H9 (cell line): Measurements from ENCODE around the gene MBOAT2. TPM values are rescaled to one million over a fixed set of nuclear protein-coding genes. Genes with fewer than 3 reads are reported as not detected.

Experiments used
- DNase-seq: peaks from one replicate; pipeline ENCODE4 v3.0.0-alpha.2; 2017
- H2AFZ ChIP-seq: one replicate; pipeline ENCODE4 v1.6.1; 2013; ENCODE audit warnings: mild to moderate bottlenecking, low read length, control low read depth, moderate library complexity
- H2AK5ac ChIP-seq: 2 replicates; pipeline ENCODE4 v1.6.1; 2013; ENCODE audit warnings: low read length, control low read depth, mixed read lengths; ENCODE audit not compliant: insufficient read length
- H2BK120ac ChIP-seq: one replicate; pipeline ENCODE4 v1.6.1; 2013; ENCODE audit warnings: low read depth, mild to moderate bottlenecking, low read length, control low read depth, inconsistent platforms; ENCODE audit not compliant: poor library complexity, severe bottlenecking
- H2BK12ac ChIP-seq: 2 replicates; pipeline ENCODE4 v1.6.1; 2013; ENCODE audit warnings: low read length, control low read depth, mixed read lengths, low read depth; ENCODE audit not compliant: insufficient read length
- H2BK15ac ChIP-seq: 2 replicates; pipeline ENCODE4 v1.6.1; 2013; ENCODE audit warnings: low read depth, low read length, control low read depth
- H2BK20ac ChIP-seq: one replicate; pipeline ENCODE4 v1.6.1; 2013; ENCODE audit warnings: low read depth, mild to moderate bottlenecking, low read length, control low read depth, inconsistent platforms; ENCODE audit not compliant: poor library complexity, severe bottlenecking
- H2BK5ac ChIP-seq: 2 replicates; pipeline ENCODE4 v1.6.1; 2013; ENCODE audit warnings: low read length, control low read depth, mixed read lengths; ENCODE audit not compliant: insufficient read length
- H3K14ac ChIP-seq: 2 replicates; pipeline ENCODE4 v1.6.1; 2013; ENCODE audit warnings: low read length, control low read depth; ENCODE audit not compliant: insufficient read depth
- H3K18ac ChIP-seq: 2 replicates; pipeline ENCODE4 v1.6.1; 2013; ENCODE audit warnings: low read depth, mild to moderate bottlenecking, mixed read lengths, low read length, control low read depth; ENCODE audit not compliant: insufficient read length
- H3K23ac ChIP-seq: 2 replicates; pipeline ENCODE4 v1.6.1; 2013; ENCODE audit warnings: low read length, control low read depth, mixed read lengths, low read depth; ENCODE audit not compliant: insufficient read length
- H3K23me2 ChIP-seq: 2 replicates; pipeline ENCODE4 v1.6.1; 2013; ENCODE audit warnings: low read depth, mild to moderate bottlenecking, mixed read lengths, low read length, control low read depth; ENCODE audit not compliant: insufficient read length, poor library complexity, severe bottlenecking
- H3K27ac ChIP-seq: 2 replicates; pipeline ENCODE4 v1.5.1; 2013; ENCODE audit warnings: low read length, control low read depth, mixed read lengths, low read depth; ENCODE audit not compliant: insufficient read length
- H3K27me3 ChIP-seq: 2 replicates; pipeline ENCODE4 v1.6.1; 2013; ENCODE audit warnings: low read length, control low read depth, inconsistent platforms; ENCODE audit not compliant: insufficient read depth
- H3K4ac ChIP-seq: 2 replicates; pipeline ENCODE4 v1.6.1; 2013; ENCODE audit warnings: low read depth, mild to moderate bottlenecking, control low read depth, inconsistent platforms, low read length, moderate library complexity
- H3K4me1 ChIP-seq: 2 replicates; pipeline ENCODE4 v1.6.1; 2013; ENCODE audit warnings: low read length, control low read depth, inconsistent platforms; ENCODE audit not compliant: insufficient read depth
- H3K4me2 ChIP-seq: 2 replicates; pipeline ENCODE4 v1.6.1; 2013; ENCODE audit warnings: low read length, control low read depth, mixed read lengths; ENCODE audit not compliant: insufficient read length, insufficient read depth
- H3K56ac ChIP-seq: 2 replicates; pipeline ENCODE4 v1.6.1; 2013; ENCODE audit warnings: low read depth, mild to moderate bottlenecking, mixed read lengths, low read length, control low read depth; ENCODE audit not compliant: insufficient read length
- H3K79me1 ChIP-seq: 2 replicates; pipeline ENCODE4 v1.6.1; 2013; ENCODE audit warnings: low read depth, mild to moderate bottlenecking, moderate library complexity, low read length, control low read depth, inconsistent platforms; ENCODE audit not compliant: insufficient read depth, poor library complexity, severe bottlenecking
- H3K79me2 ChIP-seq: 2 replicates; pipeline ENCODE4 v1.6.1; 2013; ENCODE audit warnings: low read length, control low read depth, inconsistent platforms; ENCODE audit not compliant: insufficient read depth
- H3K9ac ChIP-seq: 2 replicates; pipeline ENCODE4 v1.6.1; 2013; ENCODE audit warnings: low read length, control low read depth, mixed read lengths; ENCODE audit not compliant: insufficient read length; ENCODE audit errors: extremely low read depth
- H3K9me3 ChIP-seq: one replicate; pipeline ENCODE4 v1.6.1; 2013; ENCODE audit warnings: low read depth, low read length, inconsistent platforms; ENCODE audit not compliant: control insufficient read depth
- H3T11ph ChIP-seq: one replicate; pipeline ENCODE4 v1.6.1; 2013; ENCODE audit warnings: mild to moderate bottlenecking, low read length, control low read depth, inconsistent platforms
- H4K20me1 ChIP-seq: one replicate; pipeline ENCODE4 v1.6.1; 2013; ENCODE audit not compliant: control insufficient read depth, insufficient read length, insufficient read depth
- H4K5ac ChIP-seq: 2 replicates; pipeline ENCODE4 v1.6.1; 2013; ENCODE audit warnings: low read depth, mild to moderate bottlenecking, mixed read lengths, low read length, control low read depth; ENCODE audit not compliant: insufficient read length
- H4K8ac ChIP-seq: replicated peaks from 2 replicates; pipeline ENCODE4 v1.6.1; 2013; ENCODE audit warnings: low read length, control low read depth, mixed read lengths, low read depth; ENCODE audit not compliant: insufficient read length
- H4K91ac ChIP-seq: 2 replicates; pipeline ENCODE4 v1.6.1; 2013; ENCODE audit warnings: low read depth, mild to moderate bottlenecking, moderate library complexity, mixed read lengths, low read length, control low read depth; ENCODE audit not compliant: insufficient read length
- H3K27ac Mint-ChIP-seq, 3 experiments: 2 replicates in 2 of 3; 3 replicates in 1 of 3; pipeline ENCODE4 v1.8.0; 2020 to 2021; ENCODE audit warnings: mixed read lengths in 3 of 3, mild to moderate bottlenecking in 1 of 3, moderate library complexity in 1 of 3
- H3K27me3 Mint-ChIP-seq: 2 replicates; pipeline ENCODE4 v1.8.0; 2021; ENCODE audit warnings: low read depth, mild to moderate bottlenecking, moderate library complexity, mixed read lengths
- H3K36me3 Mint-ChIP-seq, 3 experiments: 2 replicates in 2 of 3; 3 replicates in 1 of 3; pipeline ENCODE4 v1.8.0; 2020 to 2021; ENCODE audit warnings: low read depth in 3 of 3, mixed read lengths in 3 of 3; ENCODE audit not compliant: insufficient read depth in 1 of 3
- H3K4me1 Mint-ChIP-seq, 2 experiments: 2 replicates each; pipeline ENCODE4 v1.8.0; 2020; ENCODE audit warnings: mixed read lengths in 2 of 2
- H3K4me3 Mint-ChIP-seq, 2 experiments: 2 replicates in 1 of 2; 3 replicates in 1 of 2; pipeline ENCODE4 v1.8.0; 2020 to 2021; ENCODE audit warnings: mild to moderate bottlenecking in 2 of 2, mixed read lengths in 2 of 2, moderate library complexity in 1 of 2
- H3K9me3 Mint-ChIP-seq, 2 experiments: 2 replicates in 1 of 2; 3 replicates in 1 of 2; pipeline ENCODE4 v1.8.0; 2020; ENCODE audit warnings: mild to moderate bottlenecking in 2 of 2, mixed read lengths in 2 of 2, moderate library complexity in 1 of 2
- CTCF ChIP-seq: fragments of 200-600 bp; sonication (generic); conservative IDR thresholded peaks from 3 replicates; pipeline ENCODE4 v1.8.0; 2021; ENCODE audit warnings: antibody characterized with exemption, mild to moderate bottlenecking
- WGBS: extraction: QIAGEN DNeasy Blood & Tissue Kit; methylation state at CpG from one replicate; pipeline ENCODE4 v1.1.7; 2013; ENCODE audit warnings: missing lambda C conversion rate, low lambda C conversion rate, mixed read lengths; ENCODE audit not compliant: insufficient read length; ENCODE audit errors: extremely low coverage; 5-methylcytosine and 5-hydroxymethylcytosine counted together
- total RNA-seq: library from RNA; stranded (reverse); gene quantifications from 2 replicates; pipeline ENCODE4 v1.2.1, GENCODE V29; 2021

Gene MBOAT2
- total RNA-seq, 1 experiment from 2014 or later: 20.2 TPM

GRCh38 chr2:8996006-8996405, 7.5 kb downstream of the MBOAT2 start:
- no peak for TF ChIP-seq CTCF
- Mint-ChIP-seq H3K36me3 (no peaks in the 10 kb centered on the region), H3K4me1 (peaks cover 44 to 49% of the 10 kb centered on the region in 2 experiments), H3K9me3 (no peaks in the 10 kb centered on the region), H3K27me3 (no peaks in the 10 kb centered on the region), H3K27ac (no peak overlapping the region), H3K4me3 (no peak overlapping the region)
- Histone ChIP-seq H3K4ac (no peak overlapping the region), H3K18ac (no peak overlapping the region), H4K91ac (no peak overlapping the region), H3K23me2 (no peaks in the 10 kb centered on the region), H3K14ac (no peak overlapping the region), H3K79me1 (no peaks in the 10 kb centered on the region), H2BK120ac (no peak overlapping the region), H3K23ac (no peak overlapping the region), H3K27ac (no peak overlapping the region), H2BK5ac (no peak overlapping the region), H3K9ac (no peak overlapping the region), H2AK5ac (no peak overlapping the region), H3K4me2 (no peak overlapping the region), H3K9me3 (no peaks in the 10 kb centered on the region), H3T11ph (no peak overlapping the region), H4K5ac (no peak overlapping the region), H3K79me2 (peaks cover 2% of the 10 kb centered on the region; the same call in 1 of the 2 replicates), H2BK20ac (no peak overlapping the region), H2AFZ (no peak overlapping the region), H2BK12ac (no peak overlapping the region), H3K4me1 (no peaks in the 10 kb centered on the region; the same call in 1 of the 2 replicates), H4K8ac (no peak overlapping the region), H2BK15ac (no peak overlapping the region), H4K20me1 (no peaks in the 10 kb centered on the region), H3K56ac (no peak overlapping the region), H3K27me3 (no peaks in the 10 kb centered on the region)
- no peak for DNase-seq
- no CpG with 5 or more reads among the region's 4 CpGs for WGBS
